GM12878 (cell line): ENCODE results near the gene AFAP1.

Source experiments
- EZH2 ChIP-seq: IDR thresholded peaks from 2 replicates; pipeline ENCODE4 v1.6.1; 2012; ENCODE audit warnings: low read depth, mild to moderate bottlenecking, control low read depth, inconsistent platforms, low read length, borderline replicate concordance; ENCODE audit not compliant: control insufficient read depth
- GABPA ChIP-seq: IDR thresholded peaks from 2 replicates; pipeline ENCODE4 v1.6.1; 2014; ENCODE audit warnings: antibody characterized with exemption, low read depth, mild to moderate bottlenecking, inconsistent platforms
- RFX5 ChIP-seq: IDR thresholded peaks from 2 replicates; pipeline ENCODE4 v1.6.1; 2011; ENCODE audit warnings: low read depth, low read length, improper control_type of control experiment

GRCh38 chr4:7747566-7747965, 192.1 kb downstream of the AFAP1 start:
- no peak for TF ChIP-seq GABPA
- no peak for TF ChIP-seq RFX5
- no peak for TF ChIP-seq EZH2
